Endodermal cell (in vitro differentiated cells): ENCODE results near the gene CPAMD8. TPM values are rescaled to one million over a fixed set of nuclear protein-coding genes. Genes with fewer than 3 reads are reported as not detected.

Experiments used
- DNase-seq: peaks from one replicate; pipeline ENCODE4 v3.0.0-alpha.2; 2017
- H3K27ac ChIP-seq: 2 replicates; pipeline ENCODE4 v1.5.1; 2013; ENCODE audit warnings: mild to moderate bottlenecking, low read depth, low read length, moderate library complexity
- H3K27me3 ChIP-seq: 2 replicates; pipeline ENCODE4 v1.6.1; 2013; ENCODE audit warnings: mild to moderate bottlenecking, low read length, moderate library complexity; ENCODE audit not compliant: insufficient read depth, control insufficient read depth, poor library complexity, severe bottlenecking
- H3K36me3 ChIP-seq: 2 replicates; pipeline ENCODE4 v1.7.0; 2013; ENCODE audit warnings: mild to moderate bottlenecking, low read length, moderate library complexity; ENCODE audit not compliant: control insufficient read depth, insufficient read depth
- H3K4me1 ChIP-seq: one replicate; pipeline ENCODE4 v1.7.0; 2013; ENCODE audit warnings: low read length; ENCODE audit not compliant: control insufficient read depth, insufficient read depth
- H3K4me3 ChIP-seq: 2 replicates; pipeline ENCODE4 v1.5.1; 2013; ENCODE audit warnings: mild to moderate bottlenecking, low read length, moderate library complexity
- H3K9ac ChIP-seq: 2 replicates; pipeline ENCODE4 v1.6.1; 2013; ENCODE audit warnings: mild to moderate bottlenecking, low read length, moderate library complexity; ENCODE audit not compliant: poor library complexity, severe bottlenecking; ENCODE audit errors: extremely low read depth
- H3K9me3 ChIP-seq: 2 replicates; pipeline ENCODE4 v1.6.1; 2013; ENCODE audit warnings: mild to moderate bottlenecking, low read length, moderate library complexity; ENCODE audit not compliant: control insufficient read depth
- H3K27ac Mint-ChIP-seq: 2 replicates; pipeline ENCODE4 v1.8.0; 2020; ENCODE audit warnings: mixed read lengths
- H3K27me3 Mint-ChIP-seq: 2 replicates; pipeline ENCODE4 v1.8.0; 2021; ENCODE audit warnings: mild to moderate bottlenecking, mixed read lengths; ENCODE audit not compliant: insufficient read depth
- H3K36me3 Mint-ChIP-seq: 2 replicates; pipeline ENCODE4 v1.8.0; 2020; ENCODE audit warnings: low read depth, mixed read lengths
- H3K4me1 Mint-ChIP-seq: 2 replicates; pipeline ENCODE4 v1.8.0; 2020; ENCODE audit warnings: mixed read lengths
- H3K4me3 Mint-ChIP-seq: 2 replicates; pipeline ENCODE4 v1.8.0; 2020; ENCODE audit warnings: mild to moderate bottlenecking, moderate library complexity, mixed read lengths
- H3K9me3 Mint-ChIP-seq: 2 replicates; pipeline ENCODE4 v1.8.0; 2020; ENCODE audit warnings: mild to moderate bottlenecking, mixed read lengths
- WGBS, 2 experiments: methylation state at CpG; one replicate each; pipeline versions ENCODE4 v1.1.5 to v1.1.7; 2013; ENCODE audit warnings: missing lambda C conversion rate in 2 of 2, mixed read lengths in 1 of 2; ENCODE audit not compliant: insufficient coverage in 1 of 2, insufficient read length in 1 of 2; 5-methylcytosine and 5-hydroxymethylcytosine counted together
- total RNA-seq, 2 donors: library from RNA; stranded (reverse); fragmentation: NEBNext Ultra II Directional in 1 of 2; extraction: Animal tissue kit (Norgen Biotek cat#: 25700) in 1 of 2; gene quantifications; 2 replicates in 1 of 2; 3 replicates in 1 of 2; pipeline ENCODE4 v1.2.1, GENCODE V29; 2021
- TF ChIP-seq, protein P1 (sequence below): fragments of 200-600 bp; sonication (generic); conservative IDR thresholded peaks from 2 replicates; pipeline ENCODE4 v1.5.0; 2021; ENCODE audit warnings: antibody characterized with exemption, mild to moderate bottlenecking

CPAMD8 gene
- total RNA-seq, 2 donors from 2014 or later: 19.7 to 22.9 TPM

DNA sequence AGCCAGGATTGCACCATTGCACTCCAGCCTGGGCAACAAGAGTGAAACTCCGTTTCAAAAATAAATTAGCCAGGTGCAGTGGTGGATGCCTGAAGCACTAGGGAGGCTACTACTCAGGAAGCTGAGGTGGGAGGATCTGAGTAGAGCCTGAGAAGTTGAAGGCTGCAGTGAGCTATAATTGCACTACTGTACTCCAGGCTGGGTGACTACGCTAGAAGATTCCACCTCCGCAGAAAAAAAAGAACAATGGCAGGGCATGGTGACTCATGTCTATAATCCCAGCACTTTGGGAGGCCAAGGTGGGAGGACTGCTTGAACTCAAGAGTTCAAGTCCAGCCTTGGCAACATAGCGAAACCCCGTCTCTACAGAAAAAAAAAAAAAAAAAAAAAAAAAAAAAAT, 28.1 kb upstream of the CPAMD8 start:
- Histone ChIP-seq H3K27me3 (no peaks in the 10 kb centered on the region), H3K4me3 (no peak overlapping the region), H3K36me3 (peaks cover 62% of the 10 kb centered on the region), H3K9ac (no peak overlapping the region), H3K27ac (no peak overlapping the region), H3K9me3 (peaks cover 10% of the 10 kb centered on the region), H3K4me1 (no peaks in the 10 kb centered on the region)
- Mint-ChIP-seq H3K27me3 (no peaks in the 10 kb centered on the region), H3K9me3 (no peaks in the 10 kb centered on the region), H3K4me3 (no peak overlapping the region), H3K4me1 (no peaks in the 10 kb centered on the region), H3K36me3 (peaks cover 53% of the 10 kb centered on the region), H3K27ac (no peak overlapping the region)
- DNase-seq: no peak
- TF ChIP-seq, protein P1, sequence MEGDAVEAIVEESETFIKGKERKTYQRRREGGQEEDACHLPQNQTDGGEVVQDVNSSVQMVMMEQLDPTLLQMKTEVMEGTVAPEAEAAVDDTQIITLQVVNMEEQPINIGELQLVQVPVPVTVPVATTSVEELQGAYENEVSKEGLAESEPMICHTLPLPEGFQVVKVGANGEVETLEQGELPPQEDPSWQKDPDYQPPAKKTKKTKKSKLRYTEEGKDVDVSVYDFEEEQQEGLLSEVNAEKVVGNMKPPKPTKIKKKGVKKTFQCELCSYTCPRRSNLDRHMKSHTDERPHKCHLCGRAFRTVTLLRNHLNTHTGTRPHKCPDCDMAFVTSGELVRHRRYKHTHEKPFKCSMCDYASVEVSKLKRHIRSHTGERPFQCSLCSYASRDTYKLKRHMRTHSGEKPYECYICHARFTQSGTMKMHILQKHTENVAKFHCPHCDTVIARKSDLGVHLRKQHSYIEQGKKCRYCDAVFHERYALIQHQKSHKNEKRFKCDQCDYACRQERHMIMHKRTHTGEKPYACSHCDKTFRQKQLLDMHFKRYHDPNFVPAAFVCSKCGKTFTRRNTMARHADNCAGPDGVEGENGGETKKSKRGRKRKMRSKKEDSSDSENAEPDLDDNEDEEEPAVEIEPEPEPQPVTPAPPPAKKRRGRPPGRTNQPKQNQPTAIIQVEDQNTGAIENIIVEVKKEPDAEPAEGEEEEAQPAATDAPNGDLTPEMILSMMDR: no peak
- WGBS, 2 experiments: 95 to 98% methylated on average over 3 of the region's 5 CpGs

DNA sequence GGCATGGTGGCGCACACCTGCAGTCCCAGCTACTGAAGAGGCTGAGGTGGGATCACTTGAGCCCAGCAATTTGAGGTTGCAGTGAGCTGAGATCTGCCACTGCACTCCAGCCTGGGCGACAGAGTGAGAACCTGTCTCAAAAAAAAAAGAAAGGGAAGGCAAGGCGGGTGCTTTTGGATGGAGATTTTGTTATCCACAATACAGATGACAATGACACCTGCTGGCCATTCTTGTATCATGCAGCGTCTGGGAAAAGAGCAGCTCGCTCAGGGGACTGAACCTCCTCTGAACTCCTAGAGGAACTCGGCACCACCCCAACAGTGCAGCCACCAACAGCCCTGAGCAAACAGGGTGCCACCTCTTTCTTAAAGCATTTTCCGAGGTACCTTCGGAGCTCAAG, 25.8 kb upstream of the CPAMD8 start:
- H3K4me3 ChIP-seq: no peak overlapping the region
- H3K27me3 ChIP-seq: no peaks in the 10 kb centered on the region
- no peaks in the 10 kb centered on the region for H3K4me1 ChIP-seq
- 72 to 73% methylated on average over 4 to 8 of the region's 8 CpGs for WGBS, 2 experiments
- no peaks in the 10 kb centered on the region for H3K27me3 Mint-ChIP-seq
- no peaks in the 10 kb centered on the region for H3K9me3 ChIP-seq
- H3K36me3 Mint-ChIP-seq: peaks cover 39% of the 10 kb centered on the region
- H3K4me1 Mint-ChIP-seq: no peaks in the 10 kb centered on the region
- peak; percentile 87 for DNase-seq
- H3K36me3 ChIP-seq: peaks cover 49% of the 10 kb centered on the region
- no peaks in the 10 kb centered on the region for H3K9me3 Mint-ChIP-seq
- TF ChIP-seq, protein P1: peak; percentile 80
- no peak overlapping the region for H3K4me3 Mint-ChIP-seq
- no peak overlapping the region for H3K27ac Mint-ChIP-seq
- no peak overlapping the region for H3K9ac ChIP-seq
- no peak overlapping the region for H3K27ac ChIP-seq

DNA sequence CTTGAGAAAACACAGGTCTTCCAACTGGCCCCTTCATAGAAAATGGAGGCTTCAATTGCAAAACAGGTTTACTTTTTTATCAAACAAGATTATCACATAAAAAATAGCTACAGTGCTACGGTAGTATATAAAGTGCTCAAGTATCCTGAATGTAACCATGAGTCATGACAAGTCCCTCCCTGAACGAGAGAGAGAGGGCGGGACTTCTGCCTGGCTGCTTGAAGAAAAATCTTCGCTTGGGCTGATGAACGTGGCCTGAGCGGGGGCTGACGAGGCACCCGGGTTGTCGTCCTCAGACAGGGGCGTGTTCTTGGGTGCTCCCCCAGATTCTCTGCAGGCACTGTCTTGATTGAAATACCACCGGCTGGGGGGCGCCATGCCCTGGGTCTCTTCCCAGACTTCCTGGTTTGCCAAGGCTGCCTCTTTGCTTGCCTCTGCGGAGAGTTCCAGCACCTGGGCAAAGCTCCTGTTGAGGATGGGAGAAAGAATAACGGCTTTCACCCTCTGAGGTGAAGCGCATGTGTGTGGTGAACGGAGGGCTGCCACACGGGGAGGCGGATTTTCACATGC, 23.2 kb upstream of the CPAMD8 start:
- Histone ChIP-seq H3K36me3 (peaks cover 32% of the 10 kb centered on the region), H3K4me3 (no peak overlapping the region), H3K9me3 (no peaks in the 10 kb centered on the region), H3K9ac (no peak overlapping the region), H3K27me3 (no peaks in the 10 kb centered on the region), H3K27ac (no peak overlapping the region), H3K4me1 (no peaks in the 10 kb centered on the region)
- TF ChIP-seq, protein P1: no peak
- no peak overlapping the region for H3K27ac Mint-ChIP-seq
- no peak overlapping the region for H3K4me3 Mint-ChIP-seq
- H3K27me3 Mint-ChIP-seq: no peaks in the 10 kb centered on the region
- peaks cover 32% of the 10 kb centered on the region for H3K36me3 Mint-ChIP-seq
- no peaks in the 10 kb centered on the region for H3K9me3 Mint-ChIP-seq
- no peak for DNase-seq
- WGBS, 2 experiments: 92 to 94% methylated on average over 16 to 18 of the region's 18 CpGs
- no peaks in the 10 kb centered on the region for H3K4me1 Mint-ChIP-seq
